ENCODE data around the gene AFF4.

The AFF4 gene

GRCh38 chr5:132853323-132853722 lies 110.1 kb downstream of the AFF4 start:
- Histone ChIP-seq H3K9ac (ENCODE audit: low read length) (no peak overlapping the region), H3K27ac (ENCODE audit: low read depth, low read length) (no peak overlapping the region), H3K36me3 (ENCODE audit: control insufficient read depth, insufficient read depth, low read length) (no peaks in the 10 kb centered on the region), H3K4me3 (ENCODE audit: low read depth, low read length) (no peak overlapping the region), H3K27me3 (ENCODE audit: control insufficient read depth, insufficient read depth, low read length) (no peaks in the 10 kb centered on the region), H3K9me3 (ENCODE audit: control insufficient read depth, insufficient read depth, low read depth, low read length) (no peaks in the 10 kb centered on the region), H3K4me1 (ENCODE audit: control insufficient read depth, insufficient read depth, low read length) (peaks cover 6% of the 10 kb centered on the region)

- H3K27ac ChIP-seq (ENCODE audit: low read depth, low read length): no peak overlapping the region
- H3K9ac ChIP-seq (ENCODE audit: low read length): no peak overlapping the region
- H3K36me3 ChIP-seq (ENCODE audit: control insufficient read depth, insufficient read depth, low read length): no peaks in the 10 kb centered on the region
- H3K4me1 ChIP-seq (ENCODE audit: control insufficient read depth, insufficient read depth, low read length): peaks cover 6% of the 10 kb centered on the region
- H3K4me3 ChIP-seq (ENCODE audit: low read depth, low read length): no peak overlapping the region
- H3K9me3 ChIP-seq (ENCODE audit: control insufficient read depth, insufficient read depth, low read depth, low read length): no peaks in the 10 kb centered on the region
- no peaks in the 10 kb centered on the region for H3K27me3 ChIP-seq (ENCODE audit: control insufficient read depth, insufficient read depth, low read length)
These were observed 113.4 kb downstream of the AFF4 start for GRCh38 chr5:132850066-132850465.

GRCh38 chr5:132849347-132849746 lies 114.1 kb downstream of the AFF4 start:
- no peak overlapping the region for H3K9ac ChIP-seq (ENCODE audit: low read length)
- H3K36me3 ChIP-seq (ENCODE audit: control insufficient read depth, insufficient read depth, low read length): no peaks in the 10 kb centered on the region
- peaks cover 2% of the 10 kb centered on the region for H3K4me1 ChIP-seq (ENCODE audit: control insufficient read depth, insufficient read depth, low read length)
- H3K27me3 ChIP-seq (ENCODE audit: control insufficient read depth, insufficient read depth, low read length): no peaks in the 10 kb centered on the region
- no peaks in the 10 kb centered on the region for H3K9me3 ChIP-seq (ENCODE audit: control insufficient read depth, insufficient read depth, low read depth, low read length)
- H3K27ac ChIP-seq (ENCODE audit: low read depth, low read length): no peak overlapping the region
- no peak overlapping the region for H3K4me3 ChIP-seq (ENCODE audit: low read depth, low read length)

- H3K36me3 ChIP-seq (ENCODE audit: control insufficient read depth, insufficient read depth, low read length): no peaks in the 10 kb centered on the region
- H3K9ac ChIP-seq (ENCODE audit: low read length): no peak overlapping the region
- no peaks in the 10 kb centered on the region for H3K9me3 ChIP-seq (ENCODE audit: control insufficient read depth, insufficient read depth, low read depth, low read length)
- H3K4me3 ChIP-seq (ENCODE audit: low read depth, low read length): no peak overlapping the region
- H3K27ac ChIP-seq (ENCODE audit: low read depth, low read length): no peak overlapping the region
- no peaks in the 10 kb centered on the region for H3K4me1 ChIP-seq (ENCODE audit: control insufficient read depth, insufficient read depth, low read length)
- H3K27me3 ChIP-seq (ENCODE audit: control insufficient read depth, insufficient read depth, low read length): no peaks in the 10 kb centered on the region
These were observed 115.2 kb downstream of the AFF4 start for GRCh38 chr5:132848270-132848669.

GRCh38 chr5:132841305-132841704 lies 122.1 kb downstream of the AFF4 start:
- Histone ChIP-seq H3K9me3 (ENCODE audit: control insufficient read depth, insufficient read depth, low read depth, low read length) (no peaks in the 10 kb centered on the region), H3K4me3 (ENCODE audit: low read depth, low read length) (no peak overlapping the region), H3K27ac (ENCODE audit: low read depth, low read length) (no peak overlapping the region), H3K4me1 (ENCODE audit: control insufficient read depth, insufficient read depth, low read length) (peaks cover 9% of the 10 kb centered on the region), H3K9ac (ENCODE audit: low read length) (no peak overlapping the region), H3K27me3 (ENCODE audit: control insufficient read depth, insufficient read depth, low read length) (no peaks in the 10 kb centered on the region), H3K36me3 (ENCODE audit: control insufficient read depth, insufficient read depth, low read length) (no peaks in the 10 kb centered on the region)

- no peak overlapping the region for H3K27ac ChIP-seq (ENCODE audit: low read depth, low read length)
- H3K9me3 ChIP-seq (ENCODE audit: control insufficient read depth, insufficient read depth, low read depth, low read length): no peaks in the 10 kb centered on the region
- H3K27me3 ChIP-seq (ENCODE audit: control insufficient read depth, insufficient read depth, low read length): no peaks in the 10 kb centered on the region
- H3K4me1 ChIP-seq (ENCODE audit: control insufficient read depth, insufficient read depth, low read length): peaks cover 9% of the 10 kb centered on the region
- H3K9ac ChIP-seq (ENCODE audit: low read length): no peak overlapping the region
- no peak overlapping the region for H3K4me3 ChIP-seq (ENCODE audit: low read depth, low read length)
- no peaks in the 10 kb centered on the region for H3K36me3 ChIP-seq (ENCODE audit: control insufficient read depth, insufficient read depth, low read length)
These were observed 122.5 kb downstream of the AFF4 start for GRCh38 chr5:132840896-132841295.

- H3K27ac ChIP-seq (ENCODE audit: low read depth, low read length): no peak overlapping the region
- H3K36me3 ChIP-seq (ENCODE audit: control insufficient read depth, insufficient read depth, low read length): no peaks in the 10 kb centered on the region
- no peaks in the 10 kb centered on the region for H3K27me3 ChIP-seq (ENCODE audit: control insufficient read depth, insufficient read depth, low read length)
- H3K4me3 ChIP-seq (ENCODE audit: low read depth, low read length): no peak overlapping the region
- H3K4me1 ChIP-seq (ENCODE audit: control insufficient read depth, insufficient read depth, low read length): peaks cover 9% of the 10 kb centered on the region
- no peak overlapping the region for H3K9ac ChIP-seq (ENCODE audit: low read length)
- no peaks in the 10 kb centered on the region for H3K9me3 ChIP-seq (ENCODE audit: control insufficient read depth, insufficient read depth, low read depth, low read length)
These were observed 123.1 kb downstream of the AFF4 start for GRCh38 chr5:132840313-132840712.

- Histone ChIP-seq H3K4me1 (ENCODE audit: control insufficient read depth, insufficient read depth, low read length) (peaks cover 9% of the 10 kb centered on the region), H3K36me3 (ENCODE audit: control insufficient read depth, insufficient read depth, low read length) (no peaks in the 10 kb centered on the region), H3K27ac (ENCODE audit: low read depth, low read length) (no peak overlapping the region), H3K9me3 (ENCODE audit: control insufficient read depth, insufficient read depth, low read depth, low read length) (no peaks in the 10 kb centered on the region), H3K27me3 (ENCODE audit: control insufficient read depth, insufficient read depth, low read length) (no peaks in the 10 kb centered on the region), H3K4me3 (ENCODE audit: low read depth, low read length) (no peak overlapping the region), H3K9ac (ENCODE audit: low read length) (no peak overlapping the region)
These were observed 123.8 kb downstream of the AFF4 start for GRCh38 chr5:132839426-132840301.

GRCh38 chr5:132838516-132839282 lies 124.7 kb downstream of the AFF4 start:
- Histone ChIP-seq H3K9ac (ENCODE audit: low read length) (no peak overlapping the region), H3K27me3 (ENCODE audit: control insufficient read depth, insufficient read depth, low read length) (no peaks in the 10 kb centered on the region), H3K27ac (ENCODE audit: low read depth, low read length) (no peak overlapping the region), H3K4me3 (ENCODE audit: low read depth, low read length) (no peak overlapping the region), H3K9me3 (ENCODE audit: control insufficient read depth, insufficient read depth, low read depth, low read length) (no peaks in the 10 kb centered on the region), H3K4me1 (ENCODE audit: control insufficient read depth, insufficient read depth, low read length) (peaks cover 9% of the 10 kb centered on the region), H3K36me3 (ENCODE audit: control insufficient read depth, insufficient read depth, low read length) (no peaks in the 10 kb centered on the region)

- Histone ChIP-seq H3K9me3 (ENCODE audit: control insufficient read depth, insufficient read depth, low read depth, low read length) (no peaks in the 10 kb centered on the region), H3K27me3 (ENCODE audit: control insufficient read depth, insufficient read depth, low read length) (peaks cover 5% of the 10 kb centered on the region; the same call in 1 of the 2 replicates), H3K9ac (ENCODE audit: low read length) (no peak overlapping the region), H3K36me3 (ENCODE audit: control insufficient read depth, insufficient read depth, low read length) (no peaks in the 10 kb centered on the region), H3K27ac (ENCODE audit: low read depth, low read length) (no peak overlapping the region), H3K4me3 (ENCODE audit: low read depth, low read length) (no peak overlapping the region), H3K4me1 (ENCODE audit: control insufficient read depth, insufficient read depth, low read length) (peaks cover 9% of the 10 kb centered on the region)
These were observed 125.6 kb downstream of the AFF4 start for GRCh38 chr5:132837868-132838267.

- H3K9me3 ChIP-seq (ENCODE audit: control insufficient read depth, insufficient read depth, low read depth, low read length): no peaks in the 10 kb centered on the region
- no peak overlapping the region for H3K9ac ChIP-seq (ENCODE audit: low read length)
- peaks cover 5% of the 10 kb centered on the region; the same call in 1 of the 2 replicates for H3K27me3 ChIP-seq (ENCODE audit: control insufficient read depth, insufficient read depth, low read length)
- no peaks in the 10 kb centered on the region for H3K36me3 ChIP-seq (ENCODE audit: control insufficient read depth, insufficient read depth, low read length)
- no peak overlapping the region for H3K27ac ChIP-seq (ENCODE audit: low read depth, low read length)
- H3K4me3 ChIP-seq (ENCODE audit: low read depth, low read length): no peak overlapping the region
- peaks cover 9% of the 10 kb centered on the region for H3K4me1 ChIP-seq (ENCODE audit: control insufficient read depth, insufficient read depth, low read length)
These were observed 126.6 kb downstream of the AFF4 start for GRCh38 chr5:132836852-132837251.
